ENCODE data around the gene ZFYVE9. TPM values are rescaled to one million over a fixed set of nuclear protein-coding genes. Genes with fewer than 3 reads are reported as not detected.

Gene ZFYVE9
- total and polyA plus RNA-seq, 10 of the 15 experiments (the other 5 are each of a cell fraction or from before 2014, with no cell fraction given) = 0.26 to 6.9 (median 2.3) TPM

GRCh38 chr1:52321061-52321460 lies 179.2 kb downstream of the ZFYVE9 start (continued):
- TF ChIP-seq RUNX3 (IDR thresholded peaks at IDR 0.05; ENCODE audit: low read length) = no peak
- no peak for TF ChIP-seq NRF1 (conservative IDR thresholded peaks at IDR 0.05; ENCODE audit: low read depth, low read length)

- no peak for ATAC-seq
Observed at GRCh38 chr1:52323731-52324130, 181.8 kb downstream of the ZFYVE9 start.

More at GRCh38 chr1:52323731-52324130, 181.8 kb downstream of the ZFYVE9 start:
- Histone ChIP-seq H4K20me1 (ENCODE audit: control insufficient read depth, insufficient read depth) (no peaks in the 10 kb centered on the region), H3K9ac (ENCODE audit: control insufficient read depth, insufficient read depth, low read length) (no peak overlapping the region), H3K9me3 (replicated peaks; ENCODE audit: control insufficient read depth, insufficient read depth, low read length) (no peaks in the 10 kb centered on the region), H3K27ac (ENCODE audit: control insufficient read depth, insufficient read depth) (no peak overlapping the region), H3K4me1 (ENCODE audit: control insufficient read depth, insufficient read depth, low read length) (no peaks in the 10 kb centered on the region), H3K36me3 (ENCODE audit: control insufficient read depth in 2 of 2, insufficient read depth in 2 of 2, low read length in 1 of 2) (no peaks in the 10 kb centered on the region), H3K27me3 (replicated peaks in 1 of 2; ENCODE audit: control insufficient read depth in 2 of 2, insufficient read depth in 2 of 2, low read length in 1 of 2) (no peaks in the 10 kb centered on the region), H3K4me2 (ENCODE audit: control insufficient read depth, insufficient read depth) (no peak overlapping the region), H3K4me3 (no peak overlapping the region), H2AFZ (ENCODE audit: control insufficient read depth, low read depth, low read length) (no peak overlapping the region), H3K79me2 (ENCODE audit: control insufficient read depth, insufficient read depth, low read length) (no peaks in the 10 kb centered on the region)
- BruUV-seq (replicated peaks) = no TSS peak
- ChIA-PET POLR2A (interaction anchor here (0.7 kb wide), 1 partner anchor 270 kb away, joined by 6 read pairs; no protein-coding TSS in a partner anchor), SMC1A (ENCODE audit: uncharacterized antibody, unreplicated experiment) (interaction anchor here (0.6 to 1.0 kb wide), 2 partner anchors 10 to 215 kb away, joined by 3 read pairs; no protein-coding TSS in a partner anchor), RAD21 (ENCODE audit: unreplicated experiment) (no interaction called here), CTCF (interaction anchor here (0.6 kb wide), 1 partner anchor 527 kb away, joined by 3 read pairs; no protein-coding TSS in a partner anchor)
- 80% methylated on average over 6 of the region's 8 CpGs for WGBS (ENCODE audit: insufficient coverage, insufficient replicate concordance, low lambda C conversion rate, missing lambda C conversion rate)
- intact Hi-C loops (cut with micrococcal nuclease; ENCODE audit: unreplicated experiment) (no loop called here), in situ Hi-C loops (cut with MboI) (no loop called here)
- FAIRE-seq = no peak
- no peak for TF ChIP-seq SRF (IDR thresholded peaks at IDR 0.05; ENCODE audit: low read depth in 2 of 2, low read length in 2 of 2)
- no peak for TF ChIP-seq ATF7 (IDR thresholded peaks at IDR 0.05; ENCODE audit: low read depth)
- TF ChIP-seq, protein P1, sequence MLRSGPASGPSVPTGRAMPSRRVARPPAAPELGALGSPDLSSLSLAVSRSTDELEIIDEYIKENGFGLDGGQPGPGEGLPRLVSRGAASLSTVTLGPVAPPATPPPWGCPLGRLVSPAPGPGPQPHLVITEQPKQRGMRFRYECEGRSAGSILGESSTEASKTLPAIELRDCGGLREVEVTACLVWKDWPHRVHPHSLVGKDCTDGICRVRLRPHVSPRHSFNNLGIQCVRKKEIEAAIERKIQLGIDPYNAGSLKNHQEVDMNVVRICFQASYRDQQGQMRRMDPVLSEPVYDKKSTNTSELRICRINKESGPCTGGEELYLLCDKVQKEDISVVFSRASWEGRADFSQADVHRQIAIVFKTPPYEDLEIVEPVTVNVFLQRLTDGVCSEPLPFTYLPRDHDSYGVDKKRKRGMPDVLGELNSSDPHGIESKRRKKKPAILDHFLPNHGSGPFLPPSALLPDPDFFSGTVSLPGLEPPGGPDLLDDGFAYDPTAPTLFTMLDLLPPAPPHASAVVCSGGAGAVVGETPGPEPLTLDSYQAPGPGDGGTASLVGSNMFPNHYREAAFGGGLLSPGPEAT (IDR thresholded peaks at IDR 0.05; ENCODE audit: low read depth) = no peak
- TF ChIP-seq EZH2 (IDR thresholded peaks at IDR 0.05; ENCODE audit: borderline replicate concordance, control insufficient read depth, low read depth, low read length) = no peak
- TF ChIP-seq CHD4 (IDR thresholded peaks at IDR 0.05) = no peak
- no peak for TF ChIP-seq RB1 (IDR thresholded peaks at IDR 0.05; ENCODE audit: borderline replicate concordance)
- no peak for TF ChIP-seq TCF7 (IDR thresholded peaks at IDR 0.05; ENCODE audit: borderline replicate concordance)
- TF ChIP-seq ZBED1 (IDR thresholded peaks at IDR 0.05; ENCODE audit: borderline replicate concordance) = no peak
- no peak for TF ChIP-seq BCLAF1 (IDR thresholded peaks at IDR 0.05)
- TF ChIP-seq SREBF1 (IDR thresholded peaks at IDR 0.05; ENCODE audit: low read length) = no peak
- TF ChIP-seq SIN3A (IDR thresholded peaks at IDR 0.05; ENCODE audit: low read depth, low read length) = no peak
- TF ChIP-seq SMAD5 (IDR thresholded peaks at IDR 0.05; ENCODE audit: low read depth) = no peak
- TF ChIP-seq CEBPB (IDR thresholded peaks at IDR 0.05; ENCODE audit: borderline replicate concordance in 1 of 2, low read depth in 2 of 2, low read length in 2 of 2) = no peak
- no peak for TF ChIP-seq NFYA (IDR thresholded peaks at IDR 0.05; ENCODE audit: borderline replicate concordance, low read depth, low read length)
- TF ChIP-seq PKNOX1 (IDR thresholded peaks at IDR 0.05) = no peak
- TF ChIP-seq CBX3 (IDR thresholded peaks at IDR 0.05; ENCODE audit: borderline replicate concordance, low read depth) = no peak
- no peak for TF ChIP-seq IRF4 (IDR thresholded peaks at IDR 0.05; ENCODE audit: low read depth, low read length)
- TF ChIP-seq SUZ12 (IDR thresholded peaks at IDR 0.05; ENCODE audit: unreplicated experiment) = no peak
- no peak for TF ChIP-seq RBBP5 (conservative IDR thresholded peaks at IDR 0.05)
- no peak for DNase-seq (ENCODE audit: low read depth, low spot score)

Data from GM12878 (cell line).